Neural progenitor cell (in vitro differentiated cells): Measurements from ENCODE around the gene PHACTR4. TPM values are rescaled to one million over a fixed set of nuclear protein-coding genes. Genes with fewer than 3 reads are reported as not detected.

Source experiments
- DNase-seq: peaks from one replicate; pipeline ENCODE4 v3.0.0-alpha.2; 2016; ENCODE audit warnings: low spot score
- H2AFZ ChIP-seq: fragments of 200-600 bp; sonication (generic); replicated peaks from 2 replicates; pipeline ENCODE4 v1.6.1; 2016; ENCODE audit warnings: antibody characterized with exemption
- H3F3A ChIP-seq: fragments of 200-600 bp; sonication (generic); 2 replicates; pipeline ENCODE4 v1.6.1; 2016; ENCODE audit warnings: antibody characterized with exemption, low read depth
- H3K27ac ChIP-seq: fragments of 200-600 bp; sonication (generic); 2 replicates; pipeline ENCODE4 v1.5.1; 2016; ENCODE audit warnings: mild to moderate bottlenecking
- H3K27me3 ChIP-seq: fragments of 200-600 bp; sonication (generic); 2 replicates; pipeline ENCODE4 v1.6.1; 2016; ENCODE audit warnings: mild to moderate bottlenecking, moderate library complexity
- H3K36me3 ChIP-seq: fragments of 200-600 bp; sonication (generic); 2 replicates; pipeline ENCODE4 v1.5.1; 2016
- H3K4me1 ChIP-seq: fragments of 200-600 bp; sonication (generic); 2 replicates; pipeline ENCODE4 v1.6.1; 2016; ENCODE audit warnings: mixed run types
- H3K4me2 ChIP-seq: fragments of 200-600 bp; sonication (generic); 2 replicates; pipeline ENCODE4 v1.6.1; 2016
- H3K4me3 ChIP-seq: fragments of 200-600 bp; sonication (generic); 2 replicates; pipeline ENCODE4 v1.5.1; 2016
- H3K79me2 ChIP-seq: fragments of 200-600 bp; sonication (generic); 2 replicates; pipeline ENCODE4 v1.6.1; 2016; ENCODE audit warnings: low read depth
- H3K9ac ChIP-seq: fragments of 200-600 bp; sonication (generic); 2 replicates; pipeline ENCODE4 v1.6.1; 2016
- H3K9me3 ChIP-seq: fragments of 200-600 bp; sonication (generic); 2 replicates; pipeline ENCODE4 v1.5.1; 2016; ENCODE audit warnings: low read depth
- H4K20me1 ChIP-seq: fragments of 200-600 bp; sonication (generic); 2 replicates; pipeline ENCODE4 v1.6.1; 2016; ENCODE audit warnings: low read depth
- H3K27ac Mint-ChIP-seq: 3 replicates; pipeline ENCODE4 v1.8.0; 2021; ENCODE audit warnings: mixed read lengths
- H3K27me3 Mint-ChIP-seq: 2 replicates; pipeline ENCODE4 v1.8.0; 2022; ENCODE audit warnings: low read depth, mild to moderate bottlenecking, inconsistent platforms, moderate library complexity, mixed read lengths; ENCODE audit not compliant: insufficient read depth
- H3K36me3 Mint-ChIP-seq: 3 replicates; pipeline ENCODE4 v1.8.0; 2021; ENCODE audit warnings: mixed read lengths
- H3K4me1 Mint-ChIP-seq: 3 replicates; pipeline ENCODE4 v1.8.0; 2021; ENCODE audit warnings: mixed read lengths
- H3K4me3 Mint-ChIP-seq: 3 replicates; pipeline ENCODE4 v1.8.0; 2021; ENCODE audit warnings: mild to moderate bottlenecking, moderate library complexity, mixed read lengths
- H3K9me3 Mint-ChIP-seq: 3 replicates; pipeline ENCODE4 v1.8.0; 2020; ENCODE audit warnings: mixed read lengths
- CTCF ChIP-seq: fragments of 200-600 bp; sonication (generic); IDR thresholded peaks from 2 replicates; pipeline ENCODE4 v1.5.1; 2017; ENCODE audit warnings: antibody characterized with exemption, mild to moderate bottlenecking
- EZH2 ChIP-seq: fragments of 200-600 bp; sonication (generic); IDR thresholded peaks from 2 replicates; pipeline ENCODE4 v1.6.1; 2017; ENCODE audit warnings: antibody characterized with exemption, mild to moderate bottlenecking, moderate library complexity
- EZH2phosphoT487 ChIP-seq: fragments of 200-600 bp; sonication (generic); IDR thresholded peaks from 2 replicates; pipeline ENCODE4 v1.6.1; 2017; ENCODE audit warnings: antibody characterized with exemption
- small RNA-seq: library from RNA; depleted of rRNA; stranded (forward); fragments of <200 nt; gene quantifications from one replicate; pipeline ENCODE3, GENCODE V24; 2015
- total RNA-seq: library from RNA; depleted of rRNA; stranded (reverse); fragments of >200 nt; gene quantifications from 2 replicates; pipeline ENCODE4 v1.2.3, GENCODE V29; 2015; ENCODE audit warnings: low replicate concordance

Gene PHACTR4
- total RNA-seq, 1 donor from 2014 or later = 34.0 TPM

GRCh38 chr1:28545246-28545628 is 175.7 kb downstream of the PHACTR4 start:
- H3K27ac Mint-ChIP-seq = no peak overlapping the region
- no peaks in the 10 kb centered on the region for H3K79me2 ChIP-seq

GRCh38 chr1:28548318-28548717 is 178.8 kb downstream of the PHACTR4 start:
- Histone ChIP-seq H2AFZ (no peak overlapping the region), H3K9me3 (no peaks in the 10 kb centered on the region), H4K20me1 (no peaks in the 10 kb centered on the region), H3K4me2 (no peak overlapping the region), H3K4me1 (no peaks in the 10 kb centered on the region), H3K36me3 (no peaks in the 10 kb centered on the region), H3K27ac (no peak overlapping the region), H3K9ac (no peak overlapping the region), H3K27me3 (no peaks in the 10 kb centered on the region), H3K79me2 (peaks cover 3% of the 10 kb centered on the region), H3K4me3 (no peak overlapping the region), H3F3A (no peaks in the 10 kb centered on the region)
- H3K36me3 Mint-ChIP-seq = no peaks in the 10 kb centered on the region
- peaks cover 7% of the 10 kb centered on the region for H3K27me3 Mint-ChIP-seq
- peaks cover 3% of the 10 kb centered on the region for H3K4me1 Mint-ChIP-seq
- no peak overlapping the region for H3K4me3 Mint-ChIP-seq
- H3K9me3 Mint-ChIP-seq = no peaks in the 10 kb centered on the region
- TF ChIP-seq EZH2 = no peak
- no peak for TF ChIP-seq CTCF
- TF ChIP-seq EZH2phosphoT487 = no peak
- DNase-seq = no peak
- no peak overlapping the region for H3K27ac Mint-ChIP-seq

More at GRCh38 chr1:28545246-28545628, 175.7 kb downstream of the PHACTR4 start:
- Histone ChIP-seq H3K4me1 (no peaks in the 10 kb centered on the region), H3K9me3 (no peaks in the 10 kb centered on the region), H3K9ac (no peak overlapping the region), H2AFZ (no peak overlapping the region), H3K36me3 (no peaks in the 10 kb centered on the region), H4K20me1 (no peaks in the 10 kb centered on the region), H3K4me3 (no peak overlapping the region), H3F3A (no peaks in the 10 kb centered on the region), H3K27me3 (no peaks in the 10 kb centered on the region), H3K4me2 (no peak overlapping the region), H3K27ac (no peak overlapping the region)
- no peak for TF ChIP-seq EZH2phosphoT487
- TF ChIP-seq CTCF = no peak
- TF ChIP-seq EZH2 = no peak
- peaks cover 4% of the 10 kb centered on the region for H3K27me3 Mint-ChIP-seq
- H3K9me3 Mint-ChIP-seq = no peaks in the 10 kb centered on the region
- no peaks in the 10 kb centered on the region for H3K36me3 Mint-ChIP-seq
- no peaks in the 10 kb centered on the region for H3K4me1 Mint-ChIP-seq
- no peak overlapping the region for H3K4me3 Mint-ChIP-seq
- DNase-seq = no peak

Small RNA genes lying within 50 kb of the gene (small RNA-seq; reads per million reads assigned to genes)
- gene RF00019 = not detected
- gene RNU6ATAC27P = not detected
- not detected for gene SNORA73A
- 24.6 reads per million, percentile 97 among the genes with 10 or more reads in this experiment for gene SNORA73B

Other genes with a start within 250 kb of the PHACTR4 start
- gene PTAFR, start 193.1 kb upstream of the PHACTR4 start, total RNA-seq = not detected in 2 replicates
- 92.0 and 117 TPM in 2 replicates for gene DNAJC8, start 136.7 kb upstream of the PHACTR4 start, total RNA-seq
- gene ATP5IF1, start 133.6 kb upstream of the PHACTR4 start, total RNA-seq = 187 and 198 TPM in 2 replicates
- 7.6 and 19.1 TPM in 2 replicates for gene SESN2, start 110.2 kb upstream of the PHACTR4 start, total RNA-seq
- gene MED18, start 40.7 kb upstream of the PHACTR4 start, total RNA-seq = 16.9 and 27.3 TPM in 2 replicates
- 34.8 and 62.3 TPM in 2 replicates for gene RCC1, start 136.3 kb downstream of the PHACTR4 start, total RNA-seq
- gene TRNAU1AP, start 183.3 kb downstream of the PHACTR4 start, total RNA-seq = 43.9 and 50.0 TPM in 2 replicates
- 2.2 and 4.2 TPM in 2 replicates for gene RAB42, start 222.5 kb downstream of the PHACTR4 start, total RNA-seq